Stomach (tissue), 9 donors: ENCODE data around the gene CDHR3. TPM values are rescaled to one million over a fixed set of nuclear protein-coding genes. Genes with fewer than 3 reads are reported as not detected.

ENCODE experiments used
- DNase-seq, 2 donors: peaks; one replicate each; pipeline versions ENCODE4 v3.0.0 to v3.0.0-alpha.2; 2013 to 2019
- H3K27ac ChIP-seq, 5 donors: fragments of 200-600 bp in 4 of 5; sonication (generic) in 4 of 5; one replicate each; pipeline ENCODE4 v1.5.1; 2013 to 2019; ENCODE audit warnings: mild to moderate bottlenecking in 1 of 5, moderate library complexity in 1 of 5
- H3K27me3 ChIP-seq, 3 donors: fragments of 200-600 bp; sonication (generic); one replicate each; pipeline ENCODE4 v1.5.1; 2017 to 2019; ENCODE audit warnings: mixed run types in 1 of 3
- H3K36me3 ChIP-seq, 4 donors: fragments of 200-600 bp; sonication (generic); 1 replicate in 3 of 4; 2 replicates in 1 of 4; pipeline ENCODE4 v1.5.1; 2016 to 2019
- H3K4me1 ChIP-seq, 4 donors: fragments of 200-600 bp; sonication (generic); one replicate each; pipeline ENCODE4 v1.5.1; 2016 to 2019
- H3K4me3 ChIP-seq, 4 donors: fragments of 200-600 bp; sonication (generic) in 3 of 4; one replicate each; pipeline ENCODE4 v1.5.1; 2016 to 2019; ENCODE audit warnings: mild to moderate bottlenecking in 1 of 4
- H3K9me3 ChIP-seq, 4 donors: fragments of 200-600 bp; sonication (generic); one replicate each; pipeline ENCODE4 v1.5.1; 2016 to 2019
- EP300 ChIP-seq: sonication (generic); formaldehyde crosslinking; IDR thresholded peaks from one replicate; pipeline ENCODE4 v1.6.1; 2017; ENCODE audit warnings: antibody characterized with exemption
- POLR2A ChIP-seq, 4 donors: fragments of 450-650 bp; IDR thresholded peaks; one replicate each; pipeline ENCODE4 v1.6.1; 2016; ENCODE audit warnings: antibody characterized with exemption in 4 of 4, control low read depth in 2 of 4, mild to moderate bottlenecking in 1 of 4, moderate library complexity in 1 of 4
- POLR2AphosphoS5 ChIP-seq, 3 donors: sonication (generic); formaldehyde crosslinking; IDR thresholded peaks; one replicate each; pipeline ENCODE4 v1.6.1; 2016; ENCODE audit warnings: antibody characterized with exemption in 3 of 3
- WGBS, 5 donors: extraction: QIAGEN DNeasy Blood & Tissue Kit in 3 of 5; methylation state at CpG; one replicate each; pipeline versions ENCODE4 v1.1.5 to v1.1.7; 2013 to 2018; 5-methylcytosine and 5-hydroxymethylcytosine counted together
- intact Hi-C: fragments of 100-400 bp; cut with DNase I; formaldehyde crosslinking; loops from one replicate; pipeline ENCODE4 v1.15.1; 2023; ENCODE audit warnings: low total_unique reads
- polyA plus RNA-seq, 3 donors: library from polyadenylated mRNA; stranded (reverse); fragments of 200-250 nt; gene quantifications; one replicate each; pipeline ENCODE4 v1.2.3, GENCODE V29; 2013
- total RNA-seq, 5 donors: library from RNA; depleted of rRNA; stranded (reverse); fragments of >200 nt; gene quantifications; one replicate each; pipeline versions ENCODE4 v1.1.0 to v1.2.3, GENCODE V29; 2014 to 2016
- TF ChIP-seq, protein P1 (sequence below), 7 experiments: fragments of 450-650 bp in 4 of 7; fragments of 200-600 bp in 3 of 7; sonication (generic) in 3 of 7; IDR thresholded peaks; one replicate each; pipeline ENCODE4 v1.5.1; 2016 to 2019; ENCODE audit warnings: antibody characterized with exemption in 7 of 7, control low read depth in 2 of 7, mild to moderate bottlenecking in 1 of 7
- donor health status: healthy with polysubstance abuse.
- donor health status: Bipolar disorder and iron deficiency.
- donor health status: healthy.

The CDHR3 gene
- total and polyA plus RNA-seq, 8 donors = 1.2 to 62.5 (median 10.6) TPM

DNA sequence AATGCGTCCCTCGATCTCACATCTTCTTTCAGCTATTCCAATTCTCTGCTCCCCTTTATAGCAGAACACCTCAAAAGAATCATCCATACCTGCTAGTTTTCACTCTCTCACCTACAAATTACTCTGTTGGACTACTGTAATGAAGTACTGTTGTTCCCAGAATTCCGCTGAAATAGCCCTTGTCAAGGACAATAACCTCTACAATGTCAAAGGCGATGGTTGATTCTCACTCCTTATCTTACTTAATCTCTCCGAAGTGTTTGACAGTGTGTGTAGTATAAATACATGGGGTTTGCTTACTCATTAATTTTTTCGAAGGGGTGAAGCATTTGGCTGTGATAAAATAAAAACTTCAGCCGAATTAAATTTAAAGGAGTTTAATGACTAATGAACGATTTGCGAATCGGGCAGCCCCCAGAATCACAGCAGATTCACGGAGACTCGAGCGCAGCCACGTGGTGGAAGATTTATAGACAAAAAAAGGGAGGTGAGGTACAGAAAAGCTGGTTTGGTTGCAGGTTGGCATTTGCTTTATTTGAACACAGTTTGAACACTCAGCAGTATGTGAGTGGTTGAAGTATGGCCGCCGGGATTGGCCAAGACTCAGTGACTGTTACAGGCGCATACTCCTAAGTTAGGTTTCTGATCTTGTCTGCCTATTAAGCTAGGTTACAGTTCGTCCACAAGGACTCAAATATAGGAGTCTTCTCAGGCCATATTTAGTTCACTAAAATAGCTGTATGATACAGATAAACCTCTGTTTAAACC lies 119.2 kb downstream of the CDHR3 start:
- H3K27ac ChIP-seq = no peak overlapping the region
- intact Hi-C loops = no loop called here
- H3K4me3 ChIP-seq = no peak overlapping the region

More for the DNA sequence above, 119.2 kb downstream of the CDHR3 start:
- Histone ChIP-seq H3K4me1 (peaks cover 0 to 12% (median 3%) of the 10 kb centered on the region in 4 donors), H3K9me3 (no peaks in the 10 kb centered on the region), H3K36me3 (peaks cover 0 to 3% (median 0%) of the 10 kb centered on the region in 4 donors), H3K27me3 (no peaks in the 10 kb centered on the region)
- TF ChIP-seq POLR2A (IDR thresholded peaks at IDR 0.05) (no peak), EP300 (no peak), POLR2AphosphoS5 (IDR thresholded peaks at IDR 0.05) (no peak)
- TF ChIP-seq, protein P1, sequence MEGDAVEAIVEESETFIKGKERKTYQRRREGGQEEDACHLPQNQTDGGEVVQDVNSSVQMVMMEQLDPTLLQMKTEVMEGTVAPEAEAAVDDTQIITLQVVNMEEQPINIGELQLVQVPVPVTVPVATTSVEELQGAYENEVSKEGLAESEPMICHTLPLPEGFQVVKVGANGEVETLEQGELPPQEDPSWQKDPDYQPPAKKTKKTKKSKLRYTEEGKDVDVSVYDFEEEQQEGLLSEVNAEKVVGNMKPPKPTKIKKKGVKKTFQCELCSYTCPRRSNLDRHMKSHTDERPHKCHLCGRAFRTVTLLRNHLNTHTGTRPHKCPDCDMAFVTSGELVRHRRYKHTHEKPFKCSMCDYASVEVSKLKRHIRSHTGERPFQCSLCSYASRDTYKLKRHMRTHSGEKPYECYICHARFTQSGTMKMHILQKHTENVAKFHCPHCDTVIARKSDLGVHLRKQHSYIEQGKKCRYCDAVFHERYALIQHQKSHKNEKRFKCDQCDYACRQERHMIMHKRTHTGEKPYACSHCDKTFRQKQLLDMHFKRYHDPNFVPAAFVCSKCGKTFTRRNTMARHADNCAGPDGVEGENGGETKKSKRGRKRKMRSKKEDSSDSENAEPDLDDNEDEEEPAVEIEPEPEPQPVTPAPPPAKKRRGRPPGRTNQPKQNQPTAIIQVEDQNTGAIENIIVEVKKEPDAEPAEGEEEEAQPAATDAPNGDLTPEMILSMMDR (IDR thresholded peaks at IDR 0.05) = no peak
- no peak for DNase-seq
- 48 to 69% (median 61%) methylated on average over 18 of the region's 18 CpGs for WGBS, 5 donors

Other genes with a start within 250 kb of the CDHR3 start
- 10 to 100 TPM in 4 of 5 donors, 1 to 10 TPM in 1; 5.8 to 92.2 (median 14.8) TPM for gene ATXN7L1, start 86.7 kb upstream of the CDHR3 start, total RNA-seq
- gene ATXN7L1, start 86.7 kb upstream of the CDHR3 start, polyA plus RNA-seq = 1 to 10 TPM; 3.8 to 5.5 (median 5.2) TPM
- 100 to 1,000 TPM in 3 of 5 donors, 10 to 100 TPM in 1, 1 to 10 TPM in 1; 5.2 to 157 (median 103) TPM for gene SYPL1, start 149.0 kb downstream of the CDHR3 start, total RNA-seq
- gene SYPL1, start 149.0 kb downstream of the CDHR3 start, polyA plus RNA-seq = 10 to 100 TPM; 42.2 to 80.0 (median 49.9) TPM